Measurements from ENCODE around the gene KCNH2. TPM values are rescaled to one million over a fixed set of nuclear protein-coding genes. Genes with fewer than 3 reads are reported as not detected.

KCNH2 gene
- total and polyA plus RNA-seq, 2 of the 13 experiments (the other 11 are each of a cell fraction or from before 2014, with no cell fraction given), result 0.09 to 0.11 TPM

GRCh38 chr7:150973571-150974451 lies 4.3 kb downstream of the KCNH2 start:
- no peak for TF ChIP-seq NR2F6 (IDR thresholded peaks at IDR 0.05)
- TF ChIP-seq NR2F6 (CRISPR knock-in tag; IDR thresholded peaks at IDR 0.05), result no peak
- 0 out of 2 replicates have a peak, but pooled peaks have one; percentile 4 for TF ChIP-seq CTCF (CRISPR knock-in tag; IDR thresholded peaks at IDR 0.05)
- Histone ChIP-seq H3K79me2 (ENCODE audit: insufficient read depth, low read length) (no peaks in the 10 kb centered on the region), H3K4me2 (ENCODE audit: low read depth, low read length) (no peak overlapping the region), H3K9me3 (ENCODE audit: low read length) (no peaks in the 10 kb centered on the region), H3K27me3 (ENCODE audit: control insufficient read depth in 1 of 2, insufficient read depth in 2 of 2, low read length in 2 of 2) (peaks cover 21 to 81% of the 10 kb centered on the region in 2 experiments), H3K9ac (ENCODE audit: insufficient read depth, low read depth, low read length) (no peak overlapping the region), H2AFZ (ENCODE audit: low read length) (no peak overlapping the region), H3K4me1 (ENCODE audit: insufficient read depth, low read length) (peaks cover 34% of the 10 kb centered on the region), H4K20me1 (ENCODE audit: insufficient read depth, low read length) (peaks cover 5% of the 10 kb centered on the region; the same call in 1 of the 2 replicates), H3K4me3 (replicated peaks in 1 of 3; ENCODE audit: insufficient read depth in 1 of 3, low read depth in 2 of 3, low read length in 3 of 3) (0 out of 6 replicates have a peak overlapping the region, but pooled peaks of 1 of the 3 experiments have one; percentile 59), H3K27ac (ENCODE audit: extremely low read length, insufficient read depth, low read length) (no peak overlapping the region), H3K36me3 (replicated peaks in 1 of 2; ENCODE audit: control insufficient read depth in 1 of 2, insufficient read depth in 2 of 2, low read length in 2 of 2) (no peaks in the 10 kb centered on the region)
- DNase-seq (ENCODE audit: low spot score) (no peak), FAIRE-seq (no peak), ATAC-seq (peak; percentile 11; the same call in 2 of the 3 replicates)
- no TSS peak for BruUV-seq (replicated peaks)
- intact Hi-C loops (cut with micrococcal nuclease; ENCODE audit: unreplicated experiment), result no loop called here
- ChIA-PET POLR2A (interaction anchor here (0.5 kb wide), 1 partner anchor 13 kb away, joined by 3 read pairs; no protein-coding TSS in a partner anchor), CTCF (ENCODE audit: low intra/inter-chr PET ratio, low total read pairs) (no interaction called here)
- WGBS (ENCODE audit: low lambda C conversion rate), result 32% methylated on average over 5 of the region's 27 CpGs
- in situ Hi-C loops (cut with HindIII; ENCODE audit: extremely low pct_ligation_motif_present, low pct_unique_long_range_greater_than_20kb), result no loop called here

GRCh38 chr7:150972741-150973140 lies 5.4 kb downstream of the KCNH2 start:
- FAIRE-seq, result no peak
- ChIA-PET CTCF (ENCODE audit: low intra/inter-chr PET ratio, low total read pairs) (no interaction called here), POLR2A (no interaction called here)
- no peak overlapping the region for H3K4me3 ChIP-seq (replicated peaks in 1 of 3; ENCODE audit: insufficient read depth in 1 of 3, low read depth in 2 of 3, low read length in 3 of 3)
- ATAC-seq, result no peak
- BruUV-seq (replicated peaks), result no TSS peak
- H3K9ac ChIP-seq (ENCODE audit: insufficient read depth, low read depth, low read length), result no peak overlapping the region
- H3K9me3 ChIP-seq (ENCODE audit: low read length), result no peaks in the 10 kb centered on the region
- no peaks in the 10 kb centered on the region for H3K79me2 ChIP-seq (ENCODE audit: insufficient read depth, low read length)
- no peak overlapping the region for H2AFZ ChIP-seq (ENCODE audit: low read length)
- peaks cover 5% of the 10 kb centered on the region; the same call in 1 of the 2 replicates for H4K20me1 ChIP-seq (ENCODE audit: insufficient read depth, low read length)
- H3K4me1 ChIP-seq (ENCODE audit: insufficient read depth, low read length), result peaks cover 29% of the 10 kb centered on the region
- in situ Hi-C loops (cut with HindIII; ENCODE audit: extremely low pct_ligation_motif_present, low pct_unique_long_range_greater_than_20kb), result no loop called here
- 5% methylated on average over 7 of the region's 8 CpGs for WGBS (ENCODE audit: low lambda C conversion rate)
- no peak overlapping the region for H3K27ac ChIP-seq (ENCODE audit: extremely low read length, insufficient read depth, low read length)
- H3K27me3 ChIP-seq (ENCODE audit: control insufficient read depth in 1 of 2, insufficient read depth in 2 of 2, low read length in 2 of 2), result peaks cover 26 to 91% of the 10 kb centered on the region in 2 experiments
- H3K36me3 ChIP-seq (replicated peaks in 1 of 2; ENCODE audit: control insufficient read depth in 1 of 2, insufficient read depth in 2 of 2, low read length in 2 of 2), result no peaks in the 10 kb centered on the region
- intact Hi-C loops (cut with micrococcal nuclease; ENCODE audit: unreplicated experiment), result no loop called here
- no peak overlapping the region for H3K4me2 ChIP-seq (ENCODE audit: low read depth, low read length)
- no peak for DNase-seq (ENCODE audit: low spot score)
- no peak for TF ChIP-seq ZMYM4 (CRISPR knock-in tag; IDR thresholded peaks at IDR 0.05)
- no peak for TF ChIP-seq KLF9 (CRISPR knock-in tag; IDR thresholded peaks at IDR 0.05; ENCODE audit: low read depth)
- TF ChIP-seq TBX3 (IDR thresholded peaks at IDR 0.05; ENCODE audit: borderline replicate concordance), result no peak
- TF ChIP-seq MEIS2 (CRISPR knock-in tag; IDR thresholded peaks at IDR 0.05), result no peak
- TF ChIP-seq SSRP1 (CRISPR knock-in tag; IDR thresholded peaks at IDR 0.05), result no peak
- TF ChIP-seq ZNF746 (CRISPR knock-in tag; IDR thresholded peaks at IDR 0.05), result no peak
- no peak for TF ChIP-seq AKAP8 (CRISPR knock-in tag; IDR thresholded peaks at IDR 0.05)
- TF ChIP-seq, protein P1, sequence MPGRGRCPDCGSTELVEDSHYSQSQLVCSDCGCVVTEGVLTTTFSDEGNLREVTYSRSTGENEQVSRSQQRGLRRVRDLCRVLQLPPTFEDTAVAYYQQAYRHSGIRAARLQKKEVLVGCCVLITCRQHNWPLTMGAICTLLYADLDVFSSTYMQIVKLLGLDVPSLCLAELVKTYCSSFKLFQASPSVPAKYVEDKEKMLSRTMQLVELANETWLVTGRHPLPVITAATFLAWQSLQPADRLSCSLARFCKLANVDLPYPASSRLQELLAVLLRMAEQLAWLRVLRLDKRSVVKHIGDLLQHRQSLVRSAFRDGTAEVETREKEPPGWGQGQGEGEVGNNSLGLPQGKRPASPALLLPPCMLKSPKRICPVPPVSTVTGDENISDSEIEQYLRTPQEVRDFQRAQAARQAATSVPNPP (CRISPR knock-in tag; IDR thresholded peaks at IDR 0.05), result no peak
- TF ChIP-seq ATF4 (CRISPR knock-in tag; IDR thresholded peaks at IDR 0.05), result no peak
- TF ChIP-seq KLF6 (CRISPR knock-in tag; IDR thresholded peaks at IDR 0.05), result no peak
- TF ChIP-seq HOXA5 (CRISPR knock-in tag; IDR thresholded peaks at IDR 0.05), result no peak
- TF ChIP-seq ZNF350 (CRISPR knock-in tag; IDR thresholded peaks at IDR 0.05; ENCODE audit: borderline replicate concordance, low read depth), result no peak

Measured in HepG2 (cell line).